ENCODE data around the gene EXOSC6. TPM values are rescaled to one million over a fixed set of nuclear protein-coding genes. Genes with fewer than 3 reads are reported as not detected.
A peak's percentile ranks its signal among the peaks of the same experiment; 100 is the strongest.
"Not testable (repeated sequence)": the region's sequence is repeated elsewhere in the genome, so short reads cannot be mapped to it uniquely, and the experiment has no call there.

The EXOSC6 gene
- total RNA-seq, 2 experiments from 2014 or later, result 28.8 to 29.4 TPM

GRCh38 chr16:70270176-70270575, 18.4 kb upstream of the EXOSC6 start:
- DNase-seq (no peak), ATAC-seq (ENCODE audit: low read depth) (no peak)
- H3K4me1 Mint-ChIP-seq, result no peaks in the 10 kb centered on the region
- peaks cover 37% of the 10 kb centered on the region for H3K36me3 Mint-ChIP-seq
- H3K4me3 Mint-ChIP-seq, result no peak overlapping the region
- H3K27ac Mint-ChIP-seq, result no peak overlapping the region
- H3K9me3 Mint-ChIP-seq, result no peaks in the 10 kb centered on the region
- H3K27me3 Mint-ChIP-seq, result no peaks in the 10 kb centered on the region
- POLR2A ChIA-PET, result interaction anchor here (1.2 kb wide), 1 partner anchor 19 kb away, joined by 4 read pairs; the partner anchor contains the start of gene AARS1

DNA sequence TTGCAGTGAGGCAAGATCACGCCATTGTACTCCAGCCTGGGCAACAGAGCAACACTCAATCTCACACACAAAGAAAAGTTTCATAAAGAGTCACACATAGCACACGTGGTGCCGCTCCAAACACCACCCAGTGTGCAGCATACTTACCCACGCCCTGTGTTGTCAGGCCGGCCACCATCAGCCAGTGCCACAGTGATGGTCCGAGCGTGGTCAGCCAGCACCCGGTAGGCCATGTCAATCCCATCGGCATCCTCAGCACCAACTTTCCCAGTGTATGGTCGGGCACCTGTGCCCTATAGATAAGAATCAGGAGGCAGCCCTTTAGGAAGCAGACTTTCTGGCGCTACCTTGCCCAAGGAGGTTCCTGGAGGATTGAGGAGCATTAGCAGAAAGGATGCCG, 17.7 kb upstream of the EXOSC6 start:
- Mint-ChIP-seq H3K4me3 (no peak overlapping the region), H3K9me3 (no peaks in the 10 kb centered on the region), H3K36me3 (peaks cover 34% of the 10 kb centered on the region), H3K27ac (no peak overlapping the region), H3K4me1 (no peaks in the 10 kb centered on the region), H3K27me3 (no peaks in the 10 kb centered on the region)
- ATAC-seq (ENCODE audit: low read depth), result no peak
- no peak for DNase-seq
- POLR2A ChIA-PET, result no interaction called here

DNA sequence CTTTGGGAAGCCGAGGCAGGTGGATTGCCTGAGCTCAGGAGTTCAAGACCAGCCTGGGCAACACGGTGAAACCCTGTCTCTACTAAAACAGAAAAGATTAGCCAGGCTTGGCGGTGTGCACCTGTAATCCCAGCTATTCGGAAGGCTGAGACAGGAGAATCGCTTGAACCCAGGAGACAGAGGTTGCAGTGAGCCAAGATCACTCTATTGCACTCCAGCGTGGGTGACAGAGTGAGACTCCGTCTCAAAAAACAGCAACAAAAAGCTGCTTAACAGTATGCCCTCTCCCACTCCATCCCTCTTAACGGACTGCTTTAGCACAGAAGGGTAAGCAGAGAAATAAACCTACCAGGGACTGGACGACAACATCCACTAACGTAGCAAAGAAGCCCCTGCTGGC, 16.2 kb upstream of the EXOSC6 start:
- DNase-seq; H3K9me3 Mint-ChIP-seq; H3K27ac Mint-ChIP-seq; H3K27me3 Mint-ChIP-seq; H3K4me3 Mint-ChIP-seq; H3K4me1 Mint-ChIP-seq; ATAC-seq (ENCODE audit: low read depth): not testable (repeated sequence)
- peaks cover 30% of the 10 kb centered on the region for H3K36me3 Mint-ChIP-seq
- POLR2A ChIA-PET, result interaction anchor here (2.6 kb wide), 1 partner anchor 16 kb away, joined by 12 read pairs; the partner anchor contains the start of gene EXOSC6

DNA sequence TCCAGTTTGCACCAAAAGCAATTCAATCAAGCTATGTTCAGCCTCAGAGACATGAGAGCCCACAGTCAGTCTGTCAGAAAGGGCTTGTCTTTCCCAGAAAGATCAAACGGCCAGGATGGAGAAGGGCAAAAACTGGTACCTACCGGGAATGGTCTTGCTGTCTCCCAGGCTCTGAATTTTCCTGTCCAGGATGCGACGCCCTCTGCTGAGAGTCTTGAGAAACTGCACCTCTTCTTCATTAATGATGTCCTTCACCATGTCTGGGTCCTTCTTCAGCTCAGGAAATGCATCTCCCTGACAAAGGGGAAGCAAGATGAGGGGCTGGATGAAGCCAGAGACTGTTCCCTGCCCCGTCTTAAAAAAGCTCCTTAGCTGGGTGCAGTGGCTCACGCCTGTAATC, 15.8 kb upstream of the EXOSC6 start:
- no peaks in the 10 kb centered on the region for H3K4me1 Mint-ChIP-seq
- H3K36me3 Mint-ChIP-seq, result peaks cover 29% of the 10 kb centered on the region
- peak; percentile 33 for ATAC-seq (ENCODE audit: low read depth)
- POLR2A ChIA-PET, result interaction anchor here (2.6 kb wide), 1 partner anchor 16 kb away, joined by 12 read pairs; the partner anchor contains the start of gene EXOSC6
- no peak overlapping the region for H3K4me3 Mint-ChIP-seq
- no peaks in the 10 kb centered on the region for H3K27me3 Mint-ChIP-seq
- no peaks in the 10 kb centered on the region for H3K9me3 Mint-ChIP-seq
- peak; percentile 30 for DNase-seq
- no peak overlapping the region for H3K27ac Mint-ChIP-seq

DNA sequence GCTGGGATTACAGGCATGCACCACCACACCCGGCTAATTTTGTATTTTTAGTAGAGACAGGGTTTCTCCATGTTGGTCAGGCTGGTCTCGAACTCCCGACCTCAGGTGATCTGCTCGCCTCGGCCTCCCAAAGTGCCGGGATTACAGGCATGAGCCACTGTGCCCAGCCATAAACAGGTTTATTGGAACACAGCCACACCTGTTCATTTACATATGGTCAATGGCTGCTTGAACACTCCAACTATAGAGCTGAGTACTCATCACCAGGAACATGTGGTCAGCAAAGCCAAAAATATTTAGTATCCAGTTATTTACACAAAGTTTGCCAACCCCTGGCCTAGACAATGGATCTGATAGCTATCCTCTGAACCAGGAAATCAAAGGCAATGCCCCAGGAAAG, 8.2 kb upstream of the EXOSC6 start:
- H3K27ac Mint-ChIP-seq; ATAC-seq (ENCODE audit: low read depth); DNase-seq; H3K4me3 Mint-ChIP-seq; H3K9me3 Mint-ChIP-seq; POLR2A ChIA-PET; H3K4me1 Mint-ChIP-seq; H3K27me3 Mint-ChIP-seq: not testable (repeated sequence)
- peaks cover 15% of the 10 kb centered on the region for H3K36me3 Mint-ChIP-seq

- Mint-ChIP-seq H3K9me3 (no peaks in the 10 kb centered on the region), H3K27me3 (no peaks in the 10 kb centered on the region), H3K27ac (no peak overlapping the region), H3K4me3 (no peak overlapping the region), H3K4me1 (no peaks in the 10 kb centered on the region), H3K36me3 (peaks cover 15% of the 10 kb centered on the region)
- no peak for DNase-seq
- POLR2A ChIA-PET, result interaction anchor here (1.0 kb wide), 1 partner anchor 30 kb away, joined by 4 read pairs; the partner anchor contains the start of gene AARS1
- ATAC-seq (ENCODE audit: low read depth), result no peak
Measured at GRCh38 chr16:70258946-70259345, 7.2 kb upstream of the EXOSC6 start.

DNA sequence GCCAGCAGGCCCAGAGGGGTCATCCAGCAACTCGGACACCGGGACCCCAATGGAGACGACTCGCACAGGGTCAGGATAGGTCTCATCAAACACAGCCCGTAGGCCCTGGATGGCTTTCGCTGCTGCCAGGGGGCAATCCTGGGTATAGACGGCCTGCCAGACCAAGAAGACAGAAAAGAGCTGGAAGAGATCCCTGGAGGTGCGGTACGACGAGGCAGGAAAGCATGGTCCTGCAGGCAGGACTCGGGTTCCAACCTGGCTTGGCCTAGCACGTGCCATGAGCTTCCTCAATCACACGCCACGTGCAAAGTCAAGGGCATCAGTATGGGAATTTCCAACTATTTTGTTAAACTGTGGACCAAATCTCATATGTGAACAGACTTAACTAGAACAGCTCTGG, 6.3 kb upstream of the EXOSC6 start:
- POLR2A ChIA-PET, result interaction anchor here (1.0 kb wide), 1 partner anchor 31 kb away, joined by 4 read pairs; the partner anchor contains the start of gene AARS1
- Mint-ChIP-seq H3K4me3 (no peak overlapping the region), H3K9me3 (no peaks in the 10 kb centered on the region), H3K27ac (no peak overlapping the region), H3K4me1 (no peaks in the 10 kb centered on the region), H3K27me3 (no peaks in the 10 kb centered on the region), H3K36me3 (peaks cover 19% of the 10 kb centered on the region)
- ATAC-seq (ENCODE audit: low read depth) (no peak), DNase-seq (no peak)

GRCh38 chr16:70257391-70257790, 5.7 kb upstream of the EXOSC6 start:
- Mint-ChIP-seq H3K4me1 (no peaks in the 10 kb centered on the region), H3K36me3 (peaks cover 15% of the 10 kb centered on the region), H3K9me3 (no peaks in the 10 kb centered on the region), H3K27me3 (no peaks in the 10 kb centered on the region), H3K27ac (no peak overlapping the region), H3K4me3 (no peak overlapping the region)
- POLR2A ChIA-PET, result no interaction called here
- DNase-seq, result no peak
- ATAC-seq (ENCODE audit: low read depth), result no peak

- no peak for ATAC-seq (ENCODE audit: low read depth)
- no peak overlapping the region for H3K27ac Mint-ChIP-seq
- no peaks in the 10 kb centered on the region for H3K9me3 Mint-ChIP-seq
- peaks cover 17% of the 10 kb centered on the region for H3K36me3 Mint-ChIP-seq
- no peaks in the 10 kb centered on the region for H3K27me3 Mint-ChIP-seq
- H3K4me1 Mint-ChIP-seq, result peaks cover 3% of the 10 kb centered on the region
- POLR2A ChIA-PET, result no interaction called here
- no peak overlapping the region for H3K4me3 Mint-ChIP-seq
- no peak for DNase-seq
Measured at GRCh38 chr16:70255574-70255973, 3.8 kb upstream of the EXOSC6 start.

- POLR2A ChIA-PET, result no interaction called here
- H3K9me3 Mint-ChIP-seq, result no peaks in the 10 kb centered on the region
- H3K4me1 Mint-ChIP-seq, result peaks cover 6% of the 10 kb centered on the region
- peaks cover 21% of the 10 kb centered on the region for H3K36me3 Mint-ChIP-seq
- H3K27me3 Mint-ChIP-seq, result no peaks in the 10 kb centered on the region
- DNase-seq, result no peak
- H3K27ac Mint-ChIP-seq, result no peak overlapping the region
- no peak for ATAC-seq (ENCODE audit: low read depth)
- no peak overlapping the region for H3K4me3 Mint-ChIP-seq
Measured at GRCh38 chr16:70254965-70255286, 3.2 kb upstream of the EXOSC6 start.

- no peak for DNase-seq
- Mint-ChIP-seq H3K27me3 (no peaks in the 10 kb centered on the region), H3K9me3 (no peaks in the 10 kb centered on the region), H3K4me1 (peaks cover 9% of the 10 kb centered on the region), H3K36me3 (peaks cover 24% of the 10 kb centered on the region), H3K4me3 (no peak overlapping the region), H3K27ac (peak overlapping the region; percentile 21)
- no peak for ATAC-seq (ENCODE audit: low read depth)
- POLR2A ChIA-PET, result no interaction called here
Measured at GRCh38 chr16:70254180-70254964, 2.6 kb upstream of the EXOSC6 start.

GRCh38 chr16:70253291-70254106, 1.8 kb upstream of the EXOSC6 start:
- DNase-seq, result no peak
- ATAC-seq (ENCODE audit: low read depth), result no peak
- Mint-ChIP-seq H3K9me3 (no peaks in the 10 kb centered on the region), H3K36me3 (peaks cover 23% of the 10 kb centered on the region), H3K4me1 (peaks cover 12% of the 10 kb centered on the region), H3K4me3 (no peak overlapping the region), H3K27ac (peak overlapping the region; percentile 21), H3K27me3 (no peaks in the 10 kb centered on the region)
- POLR2A ChIA-PET, result no interaction called here

DNA sequence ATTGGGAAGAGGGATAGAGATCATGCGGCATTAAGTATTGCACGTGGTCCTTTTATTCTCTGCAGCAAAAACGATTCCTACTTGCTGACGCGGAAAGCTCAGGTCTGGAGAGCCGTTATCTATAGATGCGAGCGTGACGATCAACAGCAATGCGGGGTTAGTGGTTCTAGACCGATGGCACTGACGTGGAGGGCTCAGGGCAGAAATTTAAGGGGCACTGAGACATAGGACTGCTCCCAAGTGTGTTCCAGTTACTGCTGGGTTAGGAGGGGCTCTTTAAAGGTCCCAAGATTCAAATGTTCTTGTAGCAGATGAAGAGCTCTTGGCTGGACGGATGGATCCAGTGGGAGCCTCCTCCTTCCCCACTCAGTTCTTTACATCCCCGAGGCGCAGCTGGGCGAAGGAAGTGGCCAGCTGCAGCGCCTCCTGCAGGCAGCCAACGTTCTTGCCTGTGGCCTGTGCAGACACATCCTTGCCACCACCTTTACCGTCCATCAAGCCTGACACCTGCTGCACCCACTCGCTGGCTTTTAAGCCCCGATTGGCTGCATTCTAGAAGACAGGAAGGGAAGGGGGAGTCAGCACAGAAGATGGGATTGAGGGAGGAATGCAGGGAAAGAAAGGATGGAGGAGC, 732 bp upstream of the EXOSC6 start:
- Mint-ChIP-seq H3K4me1 (peaks cover 14% of the 10 kb centered on the region), H3K4me3 (peak overlapping the region; percentile 88), H3K27me3 (no peaks in the 10 kb centered on the region), H3K9me3 (no peaks in the 10 kb centered on the region), H3K27ac (peak overlapping the region; percentile 92), H3K36me3 (peaks cover 24% of the 10 kb centered on the region)
- ATAC-seq (ENCODE audit: low read depth), result no peak
- POLR2A ChIA-PET, result interaction anchor here (0.6 to 2.9 kb wide), 7 partner anchors 15 to 271 kb away, joined by 3 to 21 read pairs (median 3); partner anchors contain the start of genes AARS1, COG4 and DDX19A
- DNase-seq, result peak; percentile 47
